Epithelial cell of esophagus (primary cell): Measurements from ENCODE around the gene MAB21L4.

Experiments used
- DNase-seq: peaks from one replicate; pipeline ENCODE4 v3.0.0; 2010; ENCODE audit warnings: low read depth
- H3K4me3 ChIP-seq: 2 replicates; pipeline ENCODE4 v1.5.1; 2011; ENCODE audit warnings: mild to moderate bottlenecking, low read length, control low read depth
- CTCF ChIP-seq: IDR thresholded peaks from 2 replicates; pipeline ENCODE4 v1.5.1; 2011; ENCODE audit warnings: low read depth, mild to moderate bottlenecking, low read length, control low read depth, inconsistent platforms; ENCODE audit not compliant: insufficient read depth; ENCODE audit errors: missing control alignments

The MAB21L4 gene

DNA sequence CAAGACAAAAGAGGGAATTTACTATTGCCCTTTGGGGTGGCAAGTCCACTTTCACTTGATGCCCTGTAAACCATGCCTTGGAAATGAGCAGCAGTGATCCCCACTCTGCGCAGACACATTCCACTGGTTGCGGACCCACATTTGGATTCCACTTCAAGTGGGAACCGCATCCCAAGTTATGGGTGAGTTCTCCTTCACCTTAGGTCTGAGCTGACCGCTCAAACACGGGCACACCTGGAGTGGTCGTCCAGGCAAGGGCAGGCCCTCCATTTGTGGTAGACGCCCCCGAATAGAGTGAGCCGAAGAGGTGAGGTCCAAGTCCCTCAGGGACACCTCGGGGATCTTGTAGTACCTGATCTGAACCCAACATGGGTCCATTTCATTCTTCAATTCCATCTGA is 37.1 kb downstream of the MAB21L4 start:
- no peak overlapping the region for H3K4me3 ChIP-seq
- no peak for TF ChIP-seq CTCF
- no peak for DNase-seq

DNA sequence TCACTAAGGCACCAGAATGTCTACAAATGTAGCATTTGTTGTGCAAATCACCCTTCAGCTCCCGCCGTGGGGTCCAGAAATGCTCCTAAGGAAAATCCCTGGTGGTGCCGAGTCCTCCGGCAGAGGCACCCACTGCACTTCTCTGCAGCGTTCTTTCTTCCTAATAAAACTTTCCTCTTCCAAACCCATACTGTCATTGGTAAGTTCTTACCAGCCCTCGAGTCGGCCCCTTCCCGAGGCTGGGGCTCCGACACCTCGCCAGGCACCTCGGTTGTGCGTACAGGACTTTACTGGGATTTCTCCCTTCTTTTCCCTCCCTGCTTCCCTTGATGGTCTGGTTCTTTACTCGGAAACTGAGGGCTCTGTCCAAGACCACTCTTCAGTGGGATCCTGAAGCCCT is 37.6 kb downstream of the MAB21L4 start:
- no peak for TF ChIP-seq CTCF
- DNase-seq, result no peak
- H3K4me3 ChIP-seq, result no peak overlapping the region

- DNase-seq, result no peak
- H3K4me3 ChIP-seq, result no peak overlapping the region
- TF ChIP-seq CTCF, result no peak
These were observed 38.6 kb downstream of the MAB21L4 start for GRCh38 chr2:240857039-240858008.

DNA sequence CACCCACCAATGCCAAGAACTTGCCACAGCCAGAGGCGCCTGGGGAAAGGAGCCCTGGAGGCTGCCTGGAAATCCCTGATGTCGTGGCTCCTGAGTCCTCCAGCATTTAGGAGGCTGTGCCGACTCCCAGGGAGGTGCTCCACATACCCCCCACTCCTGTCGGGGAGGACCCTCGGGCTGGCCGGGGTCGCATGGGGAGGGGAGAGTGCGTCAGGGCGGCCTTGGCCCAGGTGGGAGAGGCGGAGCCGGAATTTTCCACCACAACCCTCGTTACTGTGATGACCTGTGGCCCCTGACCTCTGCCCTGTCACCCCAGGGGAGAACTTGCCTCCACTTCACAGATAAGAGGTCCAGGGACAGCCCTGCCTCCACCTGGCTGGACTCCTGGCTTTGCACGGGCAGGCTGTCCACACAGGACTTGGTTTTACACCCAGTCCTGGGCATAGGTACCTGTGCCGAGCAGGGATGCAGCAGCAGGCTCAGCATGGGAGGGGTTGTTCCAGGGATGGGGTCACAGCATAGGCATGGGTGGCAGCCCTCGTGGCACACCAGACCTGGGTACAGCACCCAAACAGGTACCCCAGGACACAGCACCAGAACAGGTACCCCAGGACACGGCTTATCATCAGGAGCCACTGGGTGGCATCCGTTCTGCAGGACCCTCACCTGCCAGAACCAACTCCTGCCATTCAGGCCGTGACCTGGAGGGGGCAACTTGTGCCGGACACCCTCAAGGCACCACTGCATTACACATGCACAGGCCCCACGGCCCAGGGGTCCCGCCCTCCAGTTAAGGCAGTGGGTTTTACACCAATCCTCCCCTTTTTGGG is 39.6 kb downstream of the MAB21L4 start:
- no peak overlapping the region for H3K4me3 ChIP-seq
- no peak for DNase-seq
- TF ChIP-seq CTCF, result no peak

DNA sequence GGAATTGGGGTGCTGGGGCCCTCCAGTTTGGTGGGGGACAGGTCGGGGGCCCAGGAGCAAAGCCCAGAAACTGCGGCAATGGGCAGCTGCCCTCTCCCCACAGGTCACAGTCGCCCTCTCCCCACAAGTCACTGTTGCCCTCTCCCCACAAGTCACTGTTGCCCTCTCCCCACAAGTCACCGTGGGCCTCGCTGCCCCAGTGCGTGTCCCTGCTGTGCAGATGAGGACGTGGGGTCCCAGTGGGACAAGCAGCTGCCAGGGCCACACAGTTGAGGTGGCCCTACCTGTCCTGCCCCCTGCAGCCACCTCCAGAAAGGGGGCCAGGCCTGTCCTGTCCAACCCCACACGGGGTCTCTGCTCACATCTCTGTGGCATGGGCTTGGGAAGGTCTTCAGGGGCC is 40.3 kb downstream of the MAB21L4 start:
- TF ChIP-seq CTCF, result no peak
- DNase-seq, result no peak

GRCh38 chr2:240852671-240853314 is 43.2 kb downstream of the MAB21L4 start:
- no peak for TF ChIP-seq CTCF
- DNase-seq, result no peak
- no peak overlapping the region for H3K4me3 ChIP-seq

More for the DNA sequence above, 40.3 kb downstream of the MAB21L4 start:
- no peak overlapping the region for H3K4me3 ChIP-seq
